Left lung (tissue), 10 donors: ENCODE measurements around the gene HPRT1. TPM values are rescaled to one million over a fixed set of nuclear protein-coding genes. Genes with fewer than 3 reads are reported as not detected.
A peak's percentile ranks its signal among the peaks of the same experiment; 100 is the strongest.
"Not testable (repeated sequence)": the region's sequence is repeated elsewhere in the genome, so short reads cannot be mapped to it uniquely, and the experiment has no call there.

ENCODE experiments used
- ATAC-seq: fragments of 200-7000 bp; cut with Tn5 transposase; one replicate; pipeline ENCODE4 v1.9.1; 2020; ENCODE audit warnings: moderate library complexity
- DNase-seq, 4 donors: peaks; one replicate each; pipeline ENCODE4 v3.0.0-alpha.2; 2013 to 2020
- H3K27ac ChIP-seq, 2 donors: fragments of 200-600 bp; sonication (generic) in 1 of 2; one replicate each; pipeline versions ENCODE4 v1.5.0 to v1.8.0; 2020 to 2021
- H3K27me3 ChIP-seq, 2 donors: fragments of 200-600 bp; sonication (generic) in 1 of 2; one replicate each; pipeline versions ENCODE4 v1.5.0 to v1.8.0; 2020 to 2021
- H3K36me3 ChIP-seq, 2 donors: fragments of 200-600 bp; sonication (generic) in 1 of 2; one replicate each; pipeline versions ENCODE4 v1.5.0 to v1.8.0; 2020 to 2021
- H3K4me1 ChIP-seq, 2 donors: fragments of 200-600 bp; one replicate each; pipeline ENCODE4 v1.8.0; 2021
- H3K4me3 ChIP-seq, 2 donors: fragments of 200-600 bp; sonication (generic) in 1 of 2; one replicate each; pipeline versions ENCODE4 v1.5.0 to v1.8.0; 2020 to 2021; ENCODE audit warnings: mild to moderate bottlenecking in 1 of 2
- H3K9me3 ChIP-seq, 2 donors: fragments of 200-600 bp; sonication (generic) in 1 of 2; one replicate each; pipeline versions ENCODE4 v1.5.0 to v1.8.0; 2020 to 2021
- intact Hi-C, 2 donors: fragments of 100-400 bp; cut with DNase I; formaldehyde crosslinking; loops; one replicate each; pipeline versions ENCODE4 v1.11.2 to v1.14.2; 2022
- polyA plus RNA-seq, 6 donors: library from polyadenylated mRNA; unstranded; fragments of 120-200 nt; gene quantifications; one replicate each; pipeline ENCODE4 v1.2.1, GENCODE V29; 2013; ENCODE audit not compliant: insufficient read length in 6 of 6
- total RNA-seq, 2 donors: library from RNA; stranded (reverse); fragmentation: NEBNext Ultra II Directional; extraction: Animal tissue kit (Norgen Biotek cat#: 25700); gene quantifications; one replicate each; pipeline ENCODE4 v1.2.1, GENCODE V29; 2021
- TF ChIP-seq, protein P1 (sequence below), 2 donors: fragments of 200-600 bp; sonication (generic) in 1 of 2; IDR thresholded peaks; one replicate each; pipeline versions ENCODE4 v1.5.0 to v1.8.0; 2021; ENCODE audit warnings: antibody characterized with exemption in 2 of 2
- donor health status: DM: no; HTN: yes; CAD: no.
- donor health status: DM: no; HTN: no; CAD: no.

Gene HPRT1
- total and polyA plus RNA-seq, 8 donors = 17.5 to 26.9 (median 19.5) TPM

DNA sequence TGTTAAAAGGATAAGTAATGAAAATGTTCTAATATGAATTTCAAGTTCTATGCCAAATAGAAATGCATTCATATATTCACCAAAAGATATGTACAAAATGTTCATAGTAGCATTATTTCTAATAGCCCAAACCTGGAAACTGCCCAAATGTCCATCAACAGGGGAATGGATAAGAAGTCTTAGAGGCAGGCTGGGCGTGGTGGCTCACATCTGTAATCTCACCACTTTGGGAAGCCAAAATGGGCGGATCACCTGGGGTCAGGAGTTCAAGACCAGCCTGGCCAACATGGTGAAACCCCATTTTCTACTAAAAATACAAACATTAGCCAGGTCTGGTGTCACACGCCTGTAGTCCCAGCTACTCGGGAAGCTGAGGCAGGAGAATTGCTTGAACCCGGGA lies 2.3 kb upstream of the HPRT1 start:
- no peak overlapping the region for H3K27ac ChIP-seq
- intact Hi-C loops = no loop called here
- H3K4me3 ChIP-seq = no peak overlapping the region

DNA sequence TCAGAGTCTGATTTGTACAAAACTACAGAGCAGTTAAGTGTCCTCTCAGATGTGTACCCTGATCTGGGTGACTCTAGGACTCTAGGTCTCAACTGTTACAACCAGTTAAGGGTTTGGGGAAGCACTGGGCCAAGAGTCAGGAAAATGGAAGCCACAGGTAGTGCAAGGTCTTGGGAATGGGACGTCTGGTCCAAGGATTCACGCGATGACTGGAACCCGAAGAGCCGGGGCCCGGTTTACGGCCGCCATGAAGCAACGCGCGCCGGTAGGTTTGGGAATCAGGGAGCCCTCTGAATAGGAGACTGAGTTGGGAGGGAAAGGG lies 321 bp upstream of the HPRT1 start:
- TF ChIP-seq, protein P1, sequence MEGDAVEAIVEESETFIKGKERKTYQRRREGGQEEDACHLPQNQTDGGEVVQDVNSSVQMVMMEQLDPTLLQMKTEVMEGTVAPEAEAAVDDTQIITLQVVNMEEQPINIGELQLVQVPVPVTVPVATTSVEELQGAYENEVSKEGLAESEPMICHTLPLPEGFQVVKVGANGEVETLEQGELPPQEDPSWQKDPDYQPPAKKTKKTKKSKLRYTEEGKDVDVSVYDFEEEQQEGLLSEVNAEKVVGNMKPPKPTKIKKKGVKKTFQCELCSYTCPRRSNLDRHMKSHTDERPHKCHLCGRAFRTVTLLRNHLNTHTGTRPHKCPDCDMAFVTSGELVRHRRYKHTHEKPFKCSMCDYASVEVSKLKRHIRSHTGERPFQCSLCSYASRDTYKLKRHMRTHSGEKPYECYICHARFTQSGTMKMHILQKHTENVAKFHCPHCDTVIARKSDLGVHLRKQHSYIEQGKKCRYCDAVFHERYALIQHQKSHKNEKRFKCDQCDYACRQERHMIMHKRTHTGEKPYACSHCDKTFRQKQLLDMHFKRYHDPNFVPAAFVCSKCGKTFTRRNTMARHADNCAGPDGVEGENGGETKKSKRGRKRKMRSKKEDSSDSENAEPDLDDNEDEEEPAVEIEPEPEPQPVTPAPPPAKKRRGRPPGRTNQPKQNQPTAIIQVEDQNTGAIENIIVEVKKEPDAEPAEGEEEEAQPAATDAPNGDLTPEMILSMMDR (IDR thresholded peaks at IDR 0.05) = no peak
- H3K27me3 ChIP-seq = no peaks in the 10 kb centered on the region
- no peaks in the 10 kb centered on the region for H3K4me1 ChIP-seq
- DNase-seq (no peak), ATAC-seq (peak; percentile 28)
- peak overlapping the region; percentile 18 to 59 for H3K4me3 ChIP-seq
- H3K9me3 ChIP-seq = no peaks in the 10 kb centered on the region
- H3K36me3 ChIP-seq = no peaks in the 10 kb centered on the region
- peak overlapping the region in 1 of 2 donors; percentile 86 for H3K27ac ChIP-seq
- intact Hi-C loops = no loop called here

More for the DNA sequence above, 2.3 kb upstream of the HPRT1 start:
- DNase-seq (no peak), ATAC-seq (no peak)
- Histone ChIP-seq H3K4me1 (no peaks in the 10 kb centered on the region), H3K36me3 (no peaks in the 10 kb centered on the region), H3K27me3 (no peaks in the 10 kb centered on the region), H3K9me3 (no peaks in the 10 kb centered on the region)
- TF ChIP-seq, protein P1 (IDR thresholded peaks at IDR 0.05) = no peak

DNA sequence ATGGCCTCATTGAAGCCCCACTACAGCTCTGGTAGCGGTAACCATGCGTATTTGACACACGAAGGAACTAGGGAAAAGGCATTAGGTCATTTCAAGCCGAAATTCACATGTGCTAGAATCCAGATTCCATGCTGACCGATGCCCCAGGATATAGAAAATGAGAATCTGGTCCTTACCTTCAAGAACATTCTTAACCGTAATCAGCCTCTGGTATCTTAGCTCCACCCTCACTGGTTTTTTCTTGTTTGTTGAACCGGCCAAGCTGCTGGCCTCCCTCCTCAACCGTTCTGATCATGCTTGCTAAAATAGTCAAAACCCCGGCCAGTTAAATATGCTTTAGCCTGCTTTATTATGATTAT lies 876 bp downstream of the HPRT1 start:
- Histone ChIP-seq H3K27me3 (no peaks in the 10 kb centered on the region), H3K27ac (no peak overlapping the region), H3K4me3 (peak overlapping the region; percentile 51 to 59), H3K36me3 (no peaks in the 10 kb centered on the region), H3K9me3 (no peaks in the 10 kb centered on the region), H3K4me1 (no peaks in the 10 kb centered on the region)
- TF ChIP-seq, protein P1 (IDR thresholded peaks at IDR 0.05) = no peak
- peak; percentile 49 for ATAC-seq
- intact Hi-C loops = no loop called here
- peak in 2 of 4 donors; percentile 1 to 3 for DNase-seq

DNA sequence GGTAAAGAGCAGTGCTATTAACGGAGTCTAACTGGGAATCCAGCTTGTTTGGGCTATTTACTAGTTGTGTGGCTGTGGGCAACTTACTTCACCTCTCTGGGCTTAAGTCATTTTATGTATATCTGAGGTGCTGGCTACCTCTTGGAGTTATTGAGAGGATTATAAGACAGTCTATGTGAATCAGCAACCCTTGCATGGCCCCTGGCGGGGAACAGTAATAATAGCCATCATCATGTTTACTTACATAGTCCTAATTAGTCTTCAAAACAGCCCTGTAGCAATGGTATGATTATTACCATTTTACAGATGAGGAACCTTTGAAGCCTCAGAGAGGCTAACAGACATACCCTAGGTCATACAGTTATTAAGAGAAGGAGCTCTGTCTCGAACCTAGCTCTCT lies 1.5 kb downstream of the HPRT1 start:
- Histone ChIP-seq H3K27ac (no peak overlapping the region), H3K4me3 (peak overlapping the region in 1 of 2 donors; percentile 59), H3K4me1 (no peaks in the 10 kb centered on the region), H3K9me3 (no peaks in the 10 kb centered on the region), H3K36me3 (no peaks in the 10 kb centered on the region), H3K27me3 (no peaks in the 10 kb centered on the region)
- no peak for ATAC-seq
- intact Hi-C loops = no loop called here
- DNase-seq = no peak
- TF ChIP-seq, protein P1 (IDR thresholded peaks at IDR 0.05) = no peak

DNA sequence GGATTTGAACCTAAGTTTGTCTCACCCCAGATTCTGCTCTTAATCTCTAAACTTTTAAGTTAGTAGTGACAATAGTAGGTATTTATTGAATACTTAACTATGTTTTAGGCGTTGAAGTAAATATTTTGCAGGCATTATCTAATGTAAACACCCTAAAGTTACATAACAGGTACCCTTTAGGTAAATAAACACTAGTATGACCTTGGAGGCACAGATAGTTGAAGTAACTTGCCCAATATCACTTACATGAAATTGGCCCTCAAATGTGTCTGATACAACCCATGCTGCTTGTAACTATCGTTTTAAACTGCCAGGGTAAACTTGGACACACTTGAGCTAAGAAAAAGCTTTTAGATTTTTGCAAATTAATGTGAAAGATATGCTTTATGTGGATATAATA lies 3.0 kb downstream of the HPRT1 start:
- no peak overlapping the region for H3K4me3 ChIP-seq
- intact Hi-C loops = no loop called here
- ATAC-seq (no peak), DNase-seq (no peak)
- no peak overlapping the region for H3K27ac ChIP-seq
- no peaks in the 10 kb centered on the region for H3K9me3 ChIP-seq
- no peaks in the 10 kb centered on the region for H3K4me1 ChIP-seq
- TF ChIP-seq, protein P1 (IDR thresholded peaks at IDR 0.05) = no peak
- no peaks in the 10 kb centered on the region for H3K27me3 ChIP-seq
- no peaks in the 10 kb centered on the region for H3K36me3 ChIP-seq

DNA sequence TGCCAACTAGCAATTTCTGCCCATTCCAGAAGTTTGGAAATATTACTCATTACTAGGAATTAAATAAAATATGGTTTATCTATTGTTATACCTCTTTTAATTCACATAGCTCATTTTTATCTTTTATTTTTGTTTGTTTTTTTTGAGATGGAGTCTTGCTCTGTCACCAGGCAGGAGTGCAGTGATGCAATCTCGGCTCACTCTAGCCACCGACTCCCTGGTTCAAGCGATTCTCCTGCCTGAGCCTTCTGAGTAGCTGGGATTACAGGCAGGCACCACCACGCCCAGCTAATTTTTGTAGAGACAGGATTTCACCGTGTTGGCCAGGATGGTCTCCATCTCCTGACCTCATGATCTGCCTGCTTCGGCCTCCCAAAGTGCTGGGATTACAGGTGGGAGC lies 4.5 kb downstream of the HPRT1 start:
- H3K27me3 ChIP-seq, H3K4me3 ChIP-seq, DNase-seq, H3K27ac ChIP-seq, ATAC-seq, H3K4me1 ChIP-seq, H3K36me3 ChIP-seq, intact Hi-C loops, H3K9me3 ChIP-seq: not testable (repeated sequence)
